ENCODE data around the gene NMB. TPM values are rescaled to one million over a fixed set of nuclear protein-coding genes. Genes with fewer than 3 reads are reported as not detected.

Gene NMB
- total and polyA plus RNA-seq, 2 of the 13 experiments (the other 11 are each of a cell fraction or from before 2014, with no cell fraction given) = 10.4 to 25.4 TPM

- TF ChIP-seq MTERF4 (CRISPR knock-in tag; IDR thresholded peaks at IDR 0.05) = peak; percentile 37; the same call in 1 of the 2 replicates
- TF ChIP-seq ZBTB40 (IDR thresholded peaks at IDR 0.05) = peak; percentile 57
- TF ChIP-seq ZBTB40 (CRISPR knock-in tag; IDR thresholded peaks at IDR 0.05) = no peak
- peak; percentile 97 for TF ChIP-seq GABPB1 (CRISPR knock-in tag; IDR thresholded peaks at IDR 0.05)
- TF ChIP-seq SAP130 (CRISPR knock-in tag; IDR thresholded peaks at IDR 0.05; ENCODE audit: low read depth) = peak; percentile 95
- no peak for TF ChIP-seq ZC3H13 (CRISPR knock-in tag; IDR thresholded peaks at IDR 0.05)
- no peak for TF ChIP-seq PBX2 (CRISPR knock-in tag; IDR thresholded peaks at IDR 0.05)
- peak; percentile 25; the same call in 1 of the 2 replicates for TF ChIP-seq CEBPG (CRISPR knock-in tag; IDR thresholded peaks at IDR 0.05)
- 0 out of 2 replicates have a peak, but pooled peaks have one; percentile 42 for TF ChIP-seq CREB3 (CRISPR knock-in tag; IDR thresholded peaks at IDR 0.05)
- peak; percentile 90 for TF ChIP-seq THAP11 (CRISPR knock-in tag; IDR thresholded peaks at IDR 0.05)
Measured at GRCh38 chr15:84653910-84654688, 3.9 kb downstream of the NMB start, which contains the start of gene WDR73 (continued).
